IMR-90 (cell line): Measurements from ENCODE around the gene FNBP1L. TPM values are rescaled to one million over a fixed set of nuclear protein-coding genes. Genes with fewer than 3 reads are reported as not detected.

Source experiments
- ATAC-seq: fragments of 200-7000 bp; cut with Tn5 transposase; 2 replicates; pipeline ENCODE4 v1.9.1; 2020; ENCODE audit warnings: low read depth, mild to moderate bottlenecking, moderate library complexity
- BruUV-seq: library from RNA; stranded (reverse); fragments of 400-500 nt; replicated peaks from 2 replicates; lab custom pipeline; 2021; lab: Mats Ljungman, UMichigan
- CTCF ChIA-PET: fragments of 300-600 bp; formaldehyde crosslinking; extraction: SDS; loops from one replicate; lab custom pipeline; 2021; ENCODE audit warnings: antibody characterized with exemption; lab: Yijun Ruan, JAX
- POLR2A ChIA-PET: fragments of 300-600 bp; sonication (Branson Sonifier 250); formaldehyde crosslinking; loops from one replicate; lab custom pipeline; 2022; ENCODE audit warnings: antibody characterized with exemption; ENCODE audit not compliant: unreplicated experiment; lab: Charles Lee
- DNase-seq: peaks from one replicate; pipeline ENCODE4 v3.0.0; 2013
- H2AFZ ChIP-seq: replicated peaks from 2 replicates; pipeline ENCODE3; 2013; ENCODE audit warnings: low read length, mild to moderate bottlenecking; ENCODE audit not compliant: poor library complexity
- H2AK5ac ChIP-seq: 2 replicates; pipeline ENCODE4 v1.6.1; 2013; ENCODE audit warnings: low read depth, low read length, inconsistent platforms
- H2AK9ac ChIP-seq: replicated peaks from 2 replicates; pipeline ENCODE3; 2013; ENCODE audit warnings: mild to moderate bottlenecking, low read depth, low read length, moderate library complexity; ENCODE audit not compliant: poor library complexity
- H2BK120ac ChIP-seq: 2 replicates; pipeline ENCODE4 v1.6.1; 2013; ENCODE audit warnings: low read depth, low read length, inconsistent platforms
- H2BK15ac ChIP-seq: 3 replicates; pipeline ENCODE4 v1.6.1; 2013; ENCODE audit warnings: low read depth, low read length, inconsistent platforms
- H2BK20ac ChIP-seq: 2 replicates; pipeline ENCODE4 v1.6.1; 2013; ENCODE audit warnings: low read depth, mild to moderate bottlenecking, inconsistent platforms, low read length, moderate library complexity
- H2BK5ac ChIP-seq: 2 replicates; pipeline ENCODE4 v1.6.1; 2013; ENCODE audit warnings: mild to moderate bottlenecking, low read depth, low read length, inconsistent platforms; ENCODE audit not compliant: poor library complexity, severe bottlenecking
- H3K14ac ChIP-seq: replicated peaks from 2 replicates; pipeline ENCODE4 v1.6.1; 2013; ENCODE audit warnings: low read depth, low read length, inconsistent platforms
- H3K18ac ChIP-seq: 2 replicates; pipeline ENCODE4 v1.6.1; 2013; ENCODE audit warnings: low read depth, low read length, control low read depth
- H3K23ac ChIP-seq: 2 replicates; pipeline ENCODE4 v1.6.1; 2013; ENCODE audit warnings: low read depth, low read length, inconsistent platforms
- H3K27ac ChIP-seq: 2 replicates; pipeline ENCODE4 v1.5.1; 2013; ENCODE audit warnings: mild to moderate bottlenecking, control low read depth, low read length; ENCODE audit not compliant: insufficient read depth
- H3K27me3 ChIP-seq: 2 replicates; pipeline ENCODE4 v1.6.1; 2013; ENCODE audit warnings: low read length; ENCODE audit not compliant: control insufficient read depth, insufficient read depth
- H3K36me3 ChIP-seq: 2 replicates; pipeline ENCODE4 v1.6.1; 2013; ENCODE audit warnings: low read length, mixed read lengths; ENCODE audit not compliant: control insufficient read depth, insufficient read depth
- H3K4ac ChIP-seq: 2 replicates; pipeline ENCODE4 v1.6.1; 2013; ENCODE audit warnings: low read depth, low read length, inconsistent platforms
- H3K4me1 ChIP-seq: 2 replicates; pipeline ENCODE4 v1.6.1; 2013; ENCODE audit warnings: low read length, mixed read lengths; ENCODE audit not compliant: control insufficient read depth, insufficient read depth
- H3K4me2 ChIP-seq: 2 replicates; pipeline ENCODE4 v1.6.1; 2013; ENCODE audit warnings: low read depth, mild to moderate bottlenecking, control low read depth, low read length, moderate library complexity
- H3K4me3 ChIP-seq: 2 replicates; pipeline ENCODE4 v1.5.1; 2013; ENCODE audit warnings: low read depth, mild to moderate bottlenecking, control low read depth, low read length, moderate library complexity; ENCODE audit not compliant: insufficient read depth
- H3K56ac ChIP-seq: 2 replicates; pipeline ENCODE4 v1.6.1; 2013; ENCODE audit warnings: low read length, inconsistent platforms; ENCODE audit not compliant: insufficient read depth; ENCODE audit errors: extremely low read depth
- H3K79me1 ChIP-seq, 2 experiments: 2 replicates each; pipeline ENCODE4 v1.6.1; 2013; ENCODE audit warnings: low read length in 2 of 2, inconsistent platforms in 1 of 2, low read depth in 1 of 2
- H3K9ac ChIP-seq: 2 replicates; pipeline ENCODE4 v1.6.1; 2013; ENCODE audit warnings: low read depth, low read length, control low read depth
- H3K9me1 ChIP-seq: 2 replicates; pipeline ENCODE4 v1.6.1; 2013; ENCODE audit warnings: low read length, inconsistent platforms; ENCODE audit not compliant: insufficient read depth
- H3K9me3 ChIP-seq: 2 replicates; pipeline ENCODE4 v1.6.1; 2013; ENCODE audit warnings: low read length; ENCODE audit not compliant: control insufficient read depth, insufficient read depth
- H4K20me1 ChIP-seq: 2 replicates; pipeline ENCODE4 v1.6.1; 2013; ENCODE audit warnings: low read length, inconsistent platforms; ENCODE audit not compliant: insufficient read depth
- H4K5ac ChIP-seq: 2 replicates; pipeline ENCODE4 v1.6.1; 2013; ENCODE audit warnings: mild to moderate bottlenecking, low read depth, low read length, control low read depth
- H4K8ac ChIP-seq, 2 experiments: 2 replicates each; pipeline ENCODE4 v1.6.1; 2013; ENCODE audit warnings: low read depth in 2 of 2, low read length in 2 of 2, control low read depth in 1 of 2, inconsistent platforms in 1 of 2
- H4K91ac ChIP-seq: 2 replicates; pipeline ENCODE4 v1.6.1; 2013; ENCODE audit warnings: low read depth, low read length, inconsistent platforms; ENCODE audit not compliant: insufficient read depth
- BHLHE40 ChIP-seq: fragments of 150-350 bp; IDR thresholded peaks from 2 replicates; pipeline ENCODE4 v1.6.1; 2016; ENCODE audit warnings: mild to moderate bottlenecking, low read depth, low read length
- CEBPB ChIP-seq: IDR thresholded peaks from 2 replicates; pipeline ENCODE4 v1.6.1; 2012; ENCODE audit warnings: low read depth, low read length, improper control_type of control experiment
- CHD1 ChIP-seq: IDR thresholded peaks from 2 replicates; pipeline ENCODE4 v1.6.1; 2012; ENCODE audit warnings: low read depth, low read length, improper control_type of control experiment
- CTCF ChIP-seq: conservative IDR thresholded peaks from 2 replicates; pipeline ENCODE4 v1.5.1; 2012; ENCODE audit warnings: mild to moderate bottlenecking, low read depth, low read length, improper control_type of control experiment
- ELK1 ChIP-seq: fragments of 150-350 bp; IDR thresholded peaks from 2 replicates; pipeline ENCODE4 v1.6.1; 2016; ENCODE audit warnings: low read depth, mild to moderate bottlenecking, low read length, moderate library complexity, borderline replicate concordance
- FOS ChIP-seq: fragments of 150-350 bp; IDR thresholded peaks from 2 replicates; pipeline ENCODE4 v1.6.1; 2016; ENCODE audit warnings: low read depth, low read length
- MAFK ChIP-seq: IDR thresholded peaks from 2 replicates; pipeline ENCODE4 v1.6.1; 2012; ENCODE audit warnings: low read depth, low read length, improper control_type of control experiment
- MAZ ChIP-seq: IDR thresholded peaks from 2 replicates; pipeline ENCODE4 v1.6.1; 2012; ENCODE audit warnings: low read depth, mild to moderate bottlenecking, low read length, improper control_type of control experiment, moderate library complexity, borderline replicate concordance
- MXI1 ChIP-seq: IDR thresholded peaks from 2 replicates; pipeline ENCODE4 v1.6.1; 2012; ENCODE audit warnings: low read depth, mild to moderate bottlenecking, low read length, moderate library complexity, borderline replicate concordance
- NFE2L2 ChIP-seq: fragments of 150-350 bp; IDR thresholded peaks from 2 replicates; pipeline ENCODE4 v1.6.1; 2016; ENCODE audit warnings: low read depth, mild to moderate bottlenecking, low read length
- POLR2A ChIP-seq: IDR thresholded peaks from 2 replicates; pipeline ENCODE4 v1.6.1; 2012; ENCODE audit warnings: mild to moderate bottlenecking, low read depth, low read length
- RAD21 ChIP-seq: IDR thresholded peaks from 2 replicates; pipeline ENCODE4 v1.6.1; 2012; ENCODE audit warnings: low read length, improper control_type of control experiment
- RCOR1 ChIP-seq: IDR thresholded peaks from 2 replicates; pipeline ENCODE4 v1.6.1; 2012; ENCODE audit warnings: mild to moderate bottlenecking, low read length, improper control_type of control experiment; ENCODE audit not compliant: insufficient replicate concordance
- RFX5 ChIP-seq: IDR thresholded peaks from 2 replicates; pipeline ENCODE4 v1.8.0; 2012; ENCODE audit warnings: low read depth, mild to moderate bottlenecking, low read length, moderate library complexity
- SMC3 ChIP-seq: fragments of 150-350 bp; IDR thresholded peaks from 2 replicates; pipeline ENCODE4 v1.6.1; 2016; ENCODE audit warnings: low read depth, mild to moderate bottlenecking, antibody characterized with exemption, low read length, moderate library complexity
- USF2 ChIP-seq: fragments of 150-350 bp; IDR thresholded peaks from 2 replicates; pipeline ENCODE4 v1.6.1; 2017; ENCODE audit warnings: mild to moderate bottlenecking, antibody characterized with exemption, low read length, low read depth
- WGBS, 2 experiments: methylation state at CpG; one replicate each; pipeline versions ENCODE4 v1.1.5 to v1.1.7; 2013; ENCODE audit warnings: missing lambda C conversion rate in 2 of 2; ENCODE audit not compliant: insufficient read length in 1 of 2; ENCODE audit errors: extremely low coverage in 2 of 2; 5-methylcytosine and 5-hydroxymethylcytosine counted together
- dilution Hi-C: fragments of 300-500 bp; cut with HindIII; formaldehyde crosslinking; loops from one replicate; pipeline ENCODE4 v1.14.3; 2018; ENCODE audit warnings: low sequenced_read_pairs; ENCODE audit not compliant: unreplicated experiment
- in situ Hi-C: fragments of 300-500 bp; cut with MboI; formaldehyde crosslinking; loops from 3 replicates; pipeline ENCODE4 v1.14.3; 2019; ENCODE audit warnings: low sequenced_read_pairs, inconsistent platforms, mixed read lengths
- intact Hi-C: fragments of 100-400 bp; cut with micrococcal nuclease; formaldehyde crosslinking; loops from 2 replicates; pipeline ENCODE4 v1.10.0; 2022
- polyA plus RNA-seq, 3 experiments: library from polyadenylated mRNA; depleted of rRNA; stranded (reverse); fragments of >200 nt; gene quantifications; 2 replicates each; pipeline ENCODE4 v1.2.3, GENCODE V29; 2012; ENCODE audit warnings: low replicate concordance in 1 of 3
- total RNA-seq: library from RNA; depleted of rRNA; stranded (reverse); fragments of >200 nt; gene quantifications from 2 replicates; pipeline ENCODE4 v1.2.3, GENCODE V29; 2012

FNBP1L gene
- total and polyA plus RNA-seq, 2 of the 4 experiments (the other 2 are of a cell fraction), result 9.3 to 15.2 TPM

- Histone ChIP-seq H3K14ac (no peak overlapping the region), H3K79me1 (peaks cover 24 to 36% of the 10 kb centered on the region in 2 experiments), H2AK9ac (no peak overlapping the region), H3K9ac (no peak overlapping the region), H2BK15ac (no peak overlapping the region), H4K91ac (no peak overlapping the region), H2BK5ac (no peak overlapping the region), H4K5ac (no peak overlapping the region), H3K4me2 (no peak overlapping the region), H3K4me1 (no peaks in the 10 kb centered on the region; the same call in 1 of the 2 replicates), H3K56ac (no peak overlapping the region), H4K20me1 (peaks cover 12% of the 10 kb centered on the region), H3K4ac (no peak overlapping the region), H3K27me3 (no peaks in the 10 kb centered on the region), H3K9me3 (no peaks in the 10 kb centered on the region), H2AK5ac (no peak overlapping the region), H3K18ac (no peak overlapping the region), H3K4me3 (no peak overlapping the region), H3K27ac (no peak overlapping the region), H2AFZ (no peak overlapping the region), H3K36me3 (peaks cover 3% of the 10 kb centered on the region), H3K9me1 (no peaks in the 10 kb centered on the region; the same call in 1 of the 2 replicates), H3K23ac (no peak overlapping the region), H2BK20ac (no peak overlapping the region), H2BK120ac (no peak overlapping the region), H4K8ac (no peak overlapping the region)
- BruUV-seq, result no TSS peak
- ATAC-seq, result no peak
- in situ Hi-C loops (loop anchor here (25.0 kb wide), 1 partner anchor 108 kb away; no protein-coding TSS in a partner anchor), dilution Hi-C loops (no loop called here), intact Hi-C loops (no loop called here)
- CTCF ChIA-PET, result no interaction called here
- POLR2A ChIA-PET, result no interaction called here
- no peak for DNase-seq
- WGBS, 2 experiments, result no CpG with 5 or more reads among the region's 1 CpG
- TF ChIP-seq BHLHE40, result no peak
- TF ChIP-seq MAFK, result no peak
- TF ChIP-seq RFX5, result no peak
- no peak for TF ChIP-seq ELK1
- TF ChIP-seq NFE2L2, result no peak
- no peak for TF ChIP-seq MXI1
- no peak for TF ChIP-seq USF2
- TF ChIP-seq POLR2A, result no peak
- TF ChIP-seq CEBPB, result no peak
- no peak for TF ChIP-seq RAD21
- no peak for TF ChIP-seq SMC3
- TF ChIP-seq RCOR1, result no peak
- TF ChIP-seq MAZ, result no peak
- no peak for TF ChIP-seq CHD1
- no peak for TF ChIP-seq CTCF
- TF ChIP-seq FOS, result no peak
These were observed 6.0 kb downstream of the FNBP1L start for GRCh38 chr1:93453911-93454310.
